ENCODE results near the gene RXRA. TPM values are rescaled to one million over a fixed set of nuclear protein-coding genes. Genes with fewer than 3 reads are reported as not detected.

Gene RXRA
- polyA plus RNA-seq, 1 donor = 74.6 TPM

GRCh38 chr9:134442085-134442474, 115.8 kb downstream of the RXRA start:
- DNase-seq = peak in 1 of 2 donors; percentile 24
- Histone ChIP-seq H3K4me1 (ENCODE audit: control insufficient read depth, insufficient read depth, low read length) (peaks cover 38% of the 10 kb centered on the region), H3K9me3 (ENCODE audit: control insufficient read depth, low read depth, low read length) (no peaks in the 10 kb centered on the region), H3K36me3 (ENCODE audit: control insufficient read depth, insufficient read depth, low read length) (peaks cover 11% of the 10 kb centered on the region), H3K4me3 (ENCODE audit: low read length) (no peak overlapping the region), H3K27ac (ENCODE audit: low read length) (no peak overlapping the region), H3K27me3 (ENCODE audit: control insufficient read depth, insufficient read depth, low read length) (peaks cover 14% of the 10 kb centered on the region)
- no CpG with 5 or more reads among the region's 12 CpGs for WGBS (ENCODE audit: insufficient coverage, low lambda C conversion rate)

- Histone ChIP-seq H3K36me3 (ENCODE audit: control insufficient read depth, insufficient read depth, low read length) (peaks cover 7% of the 10 kb centered on the region), H3K4me3 (ENCODE audit: low read length) (no peak overlapping the region), H3K4me1 (ENCODE audit: control insufficient read depth, insufficient read depth, low read length) (peaks cover 32% of the 10 kb centered on the region), H3K27me3 (ENCODE audit: control insufficient read depth, insufficient read depth, low read length) (peaks cover 14% of the 10 kb centered on the region), H3K9me3 (ENCODE audit: control insufficient read depth, low read depth, low read length) (no peaks in the 10 kb centered on the region), H3K27ac (ENCODE audit: low read length) (no peak overlapping the region)
- DNase-seq = peak in 1 of 2 donors; percentile 22
- whole genome bisulfite sequencing (ENCODE audit: insufficient coverage, low lambda C conversion rate) = no CpG with 5 or more reads among the region's 21 CpGs
These were observed 116.4 kb downstream of the RXRA start for GRCh38 chr9:134442486-134443173.

- peak overlapping the region; percentile 40 for H3K27ac ChIP-seq (ENCODE audit: low read length)
- peak; percentile 90 to 91 for DNase-seq
- H3K27me3 ChIP-seq (ENCODE audit: control insufficient read depth, insufficient read depth, low read length) = peaks cover 14% of the 10 kb centered on the region
- H3K4me3 ChIP-seq (ENCODE audit: low read length) = no peak overlapping the region
- no CpG with 5 or more reads among the region's 27 CpGs for whole genome bisulfite sequencing (ENCODE audit: insufficient coverage, low lambda C conversion rate)
- no peaks in the 10 kb centered on the region for H3K9me3 ChIP-seq (ENCODE audit: control insufficient read depth, low read depth, low read length)
- H3K36me3 ChIP-seq (ENCODE audit: control insufficient read depth, insufficient read depth, low read length) = peaks cover 7% of the 10 kb centered on the region
- peaks cover 25% of the 10 kb centered on the region for H3K4me1 ChIP-seq (ENCODE audit: control insufficient read depth, insufficient read depth, low read length)
These were observed 117.2 kb downstream of the RXRA start for GRCh38 chr9:134443174-134444037.

- no peak for DNase-seq
- H3K27me3 ChIP-seq (ENCODE audit: control insufficient read depth, insufficient read depth, low read length) = peaks cover 14% of the 10 kb centered on the region
- peaks cover 3% of the 10 kb centered on the region for H3K9me3 ChIP-seq (ENCODE audit: control insufficient read depth, low read depth, low read length)
- H3K4me1 ChIP-seq (ENCODE audit: control insufficient read depth, insufficient read depth, low read length) = peaks cover 24% of the 10 kb centered on the region
- H3K27ac ChIP-seq (ENCODE audit: low read length) = peak overlapping the region; percentile 40
- no CpG with 5 or more reads among the region's 2 CpGs for WGBS (ENCODE audit: insufficient coverage, low lambda C conversion rate)
- H3K4me3 ChIP-seq (ENCODE audit: low read length) = no peak overlapping the region
- H3K36me3 ChIP-seq (ENCODE audit: control insufficient read depth, insufficient read depth, low read length) = peaks cover 7% of the 10 kb centered on the region
These were observed 117.7 kb downstream of the RXRA start for GRCh38 chr9:134444038-134444315.

DNA sequence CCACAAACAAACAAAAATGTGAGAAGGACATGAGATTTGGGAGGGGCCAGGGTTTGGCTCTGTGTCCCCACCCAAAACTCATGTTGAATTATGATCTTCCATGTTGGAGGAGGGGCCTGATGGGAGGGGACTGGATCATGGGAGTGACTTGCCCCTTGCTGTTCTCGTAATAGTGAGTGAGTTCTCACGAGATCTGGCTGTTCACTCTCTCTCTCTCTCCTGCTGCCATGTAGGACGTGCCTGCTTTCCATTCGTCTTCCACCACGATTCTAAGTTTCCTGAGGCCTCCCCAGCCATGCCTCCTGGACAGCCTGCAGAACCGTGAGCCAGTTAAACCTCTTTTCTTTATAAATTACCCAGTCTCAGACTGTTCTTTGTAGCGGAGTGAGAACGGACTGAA, 118.7 kb downstream of the RXRA start:
- WGBS (ENCODE audit: insufficient coverage, low lambda C conversion rate) = no CpG with 5 or more reads among the region's 8 CpGs
- no peak overlapping the region for H3K4me3 ChIP-seq (ENCODE audit: low read length)
- H3K9me3 ChIP-seq (ENCODE audit: control insufficient read depth, low read depth, low read length) = peaks cover 3% of the 10 kb centered on the region
- peaks cover 24% of the 10 kb centered on the region for H3K4me1 ChIP-seq (ENCODE audit: control insufficient read depth, insufficient read depth, low read length)
- DNase-seq = no peak
- H3K27ac ChIP-seq (ENCODE audit: low read length) = no peak overlapping the region
- no peaks in the 10 kb centered on the region for H3K36me3 ChIP-seq (ENCODE audit: control insufficient read depth, insufficient read depth, low read length)
- peaks cover 14% of the 10 kb centered on the region for H3K27me3 ChIP-seq (ENCODE audit: control insufficient read depth, insufficient read depth, low read length)

DNA sequence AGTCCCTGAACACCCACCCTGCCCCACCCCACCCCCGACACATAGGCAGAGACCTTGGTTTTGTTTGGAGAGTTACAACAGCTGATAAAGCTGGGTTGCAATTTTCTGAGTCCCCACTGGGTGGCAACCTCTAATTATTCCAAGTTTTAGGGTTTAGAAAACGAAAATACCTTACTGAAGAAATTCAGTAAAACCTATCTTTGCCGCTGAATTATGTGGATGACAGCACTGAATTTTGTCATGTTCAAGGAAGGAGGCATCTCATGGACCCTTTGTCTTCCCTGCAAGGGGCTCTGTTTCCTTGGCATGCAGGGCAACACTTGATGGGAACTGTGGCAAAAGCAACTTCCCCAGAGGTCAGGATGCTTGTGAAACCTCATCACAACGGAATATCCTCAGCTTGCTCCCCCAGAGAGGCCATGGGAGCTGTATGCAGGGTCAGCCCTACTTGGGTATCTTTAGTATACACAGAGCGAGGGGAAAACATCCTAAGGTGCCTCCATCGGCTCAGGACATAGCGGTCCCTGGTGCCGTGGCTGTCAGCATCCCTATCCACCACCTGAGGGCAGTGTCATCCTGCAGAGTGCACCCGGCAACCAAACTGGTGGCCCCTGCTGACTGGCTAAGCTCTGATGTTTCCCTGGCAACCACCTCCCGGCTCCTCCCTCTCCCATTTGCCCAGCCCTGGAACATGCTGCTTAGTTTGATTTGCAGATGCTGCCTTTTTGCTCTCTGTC, 123.1 kb downstream of the RXRA start:
- no CpG with 5 or more reads among the region's 10 CpGs for WGBS (ENCODE audit: insufficient coverage, low lambda C conversion rate)
- Histone ChIP-seq H3K27ac (ENCODE audit: low read length) (no peak overlapping the region), H3K4me1 (ENCODE audit: control insufficient read depth, insufficient read depth, low read length) (no peaks in the 10 kb centered on the region), H3K36me3 (ENCODE audit: control insufficient read depth, insufficient read depth, low read length) (no peaks in the 10 kb centered on the region), H3K9me3 (ENCODE audit: control insufficient read depth, low read depth, low read length) (peaks cover 3% of the 10 kb centered on the region), H3K27me3 (ENCODE audit: control insufficient read depth, insufficient read depth, low read length) (peaks cover 9% of the 10 kb centered on the region), H3K4me3 (ENCODE audit: low read length) (no peak overlapping the region)
- DNase-seq = peak; percentile 83 to 87

DNA sequence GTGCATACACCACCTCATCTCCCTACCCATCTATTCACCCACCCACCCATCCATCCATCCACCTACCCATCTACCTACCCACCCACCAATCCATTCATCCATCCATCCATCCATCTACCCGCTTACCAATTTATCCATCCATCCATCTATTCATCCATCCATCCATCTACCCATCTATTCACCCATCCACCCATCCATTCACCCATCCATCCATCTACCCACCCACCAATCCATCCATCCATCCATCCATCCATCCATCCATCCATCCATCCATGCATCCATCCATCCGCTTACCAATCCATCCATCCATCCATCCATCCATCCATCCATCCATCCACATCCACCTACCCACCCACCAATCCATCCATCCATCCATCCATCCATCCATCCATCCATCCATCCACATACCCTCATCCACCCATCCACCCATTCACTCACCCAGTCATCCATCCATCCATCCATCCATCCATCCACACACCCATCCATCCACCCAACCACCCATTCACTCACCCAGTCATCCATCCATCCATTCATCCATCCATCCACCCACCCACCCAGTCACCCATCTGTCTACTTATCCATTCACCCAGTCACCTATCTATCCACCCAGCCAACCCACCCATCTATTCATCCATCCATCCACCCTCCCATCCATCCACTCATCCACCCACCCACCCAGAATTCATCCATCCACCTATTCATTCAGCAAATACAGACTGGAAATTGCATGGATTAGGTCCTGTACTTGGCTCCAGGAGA, 125.6 kb downstream of the RXRA start:
- Histone ChIP-seq H3K27me3 (ENCODE audit: control insufficient read depth, insufficient read depth, low read length) (peaks cover 4% of the 10 kb centered on the region), H3K36me3 (ENCODE audit: control insufficient read depth, insufficient read depth, low read length) (no peaks in the 10 kb centered on the region), H3K27ac (ENCODE audit: low read length) (no peak overlapping the region), H3K4me3 (ENCODE audit: low read length) (no peak overlapping the region), H3K4me1 (ENCODE audit: control insufficient read depth, insufficient read depth, low read length) (peaks cover 4% of the 10 kb centered on the region), H3K9me3 (ENCODE audit: control insufficient read depth, low read depth, low read length) (peaks cover 3% of the 10 kb centered on the region)
- 100% methylated on average over 1 of the region's 2 CpGs for WGBS (ENCODE audit: insufficient coverage, low lambda C conversion rate)
- DNase-seq = no peak

- Histone ChIP-seq H3K4me3 (ENCODE audit: low read length) (no peak overlapping the region), H3K9me3 (ENCODE audit: control insufficient read depth, low read depth, low read length) (peaks cover 3% of the 10 kb centered on the region), H3K4me1 (ENCODE audit: control insufficient read depth, insufficient read depth, low read length) (peaks cover 8% of the 10 kb centered on the region), H3K27me3 (ENCODE audit: control insufficient read depth, insufficient read depth, low read length) (peaks cover 2% of the 10 kb centered on the region), H3K27ac (ENCODE audit: low read length) (no peak overlapping the region), H3K36me3 (ENCODE audit: control insufficient read depth, insufficient read depth, low read length) (no peaks in the 10 kb centered on the region)
- DNase-seq = no peak
- 100% methylated on average over 1 of the region's 4 CpGs for WGBS (ENCODE audit: insufficient coverage, low lambda C conversion rate)
These were observed 126.5 kb downstream of the RXRA start for GRCh38 chr9:134452728-134453127.

DNA sequence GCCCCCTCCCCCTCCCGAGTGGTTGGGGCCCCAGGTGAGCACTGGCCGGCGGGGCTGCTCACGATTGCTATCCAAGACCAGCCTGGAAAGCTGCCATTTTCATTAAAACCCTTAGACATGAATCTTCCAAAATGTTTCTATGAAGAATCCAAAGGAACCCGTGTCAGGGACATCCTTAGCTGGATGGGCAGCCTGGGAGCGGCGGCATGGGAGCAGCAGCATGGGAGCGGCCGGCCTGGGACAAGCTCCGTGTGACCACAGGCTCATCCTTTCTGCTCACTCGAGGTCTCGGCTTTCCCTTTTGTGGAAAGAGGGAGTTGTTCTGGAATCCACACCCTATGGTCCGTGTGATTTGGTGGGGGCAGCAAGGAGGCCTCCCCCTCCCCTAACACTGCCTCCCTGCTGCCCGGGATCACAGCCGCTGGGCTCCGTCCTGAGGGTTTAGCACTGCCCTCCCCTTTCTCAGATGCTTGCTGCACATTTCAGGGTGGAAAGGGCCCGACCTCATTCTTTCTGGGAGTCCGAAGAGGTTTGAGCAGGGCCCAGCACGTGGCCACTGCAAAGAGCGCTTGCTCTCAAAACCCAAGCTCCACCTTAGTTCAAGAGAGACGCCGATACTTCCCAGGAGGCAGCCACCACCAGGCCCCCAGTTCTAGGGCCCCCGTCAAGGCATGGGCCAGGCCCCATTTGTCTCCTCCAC, 127.7 kb downstream of the RXRA start:
- Histone ChIP-seq H3K4me1 (ENCODE audit: control insufficient read depth, insufficient read depth, low read length) (peaks cover 11% of the 10 kb centered on the region), H3K4me3 (ENCODE audit: low read length) (no peak overlapping the region), H3K36me3 (ENCODE audit: control insufficient read depth, insufficient read depth, low read length) (no peaks in the 10 kb centered on the region), H3K27me3 (ENCODE audit: control insufficient read depth, insufficient read depth, low read length) (peaks cover 2% of the 10 kb centered on the region), H3K9me3 (ENCODE audit: control insufficient read depth, low read depth, low read length) (peaks cover 1% of the 10 kb centered on the region), H3K27ac (ENCODE audit: low read length) (no peak overlapping the region)
- no peak for DNase-seq
- no CpG with 5 or more reads among the region's 23 CpGs for WGBS (ENCODE audit: insufficient coverage, low lambda C conversion rate)

Data from large intestine (tissue), 3 donors.